Neuron (in vitro differentiated cells): Measurements from ENCODE around the gene UBD.

ENCODE experiments used
- H2AFZ ChIP-seq: one replicate; pipeline ENCODE4 v1.6.1; 2013; ENCODE audit warnings: low read depth, mild to moderate bottlenecking, inconsistent platforms, low read length, moderate library complexity
- H3K27me3 ChIP-seq: one replicate; pipeline ENCODE4 v1.6.1; 2013; ENCODE audit warnings: low read length; ENCODE audit not compliant: insufficient read depth
- H3K36me3 ChIP-seq: one replicate; pipeline ENCODE4 v1.6.1; 2013; ENCODE audit warnings: low read length; ENCODE audit not compliant: insufficient read depth
- H3K4me1 ChIP-seq: one replicate; pipeline ENCODE4 v1.6.1; 2013; ENCODE audit warnings: low read length; ENCODE audit not compliant: insufficient read depth
- H3K4me3 ChIP-seq: 2 replicates; pipeline ENCODE4 v1.5.1; 2013; ENCODE audit warnings: mild to moderate bottlenecking, low read length, moderate library complexity
- H3K9me3 ChIP-seq: one replicate; pipeline ENCODE4 v1.6.1; 2013; ENCODE audit warnings: low read length

The UBD gene

GRCh38 chr6:29584821-29585220 is 25.3 kb upstream of the UBD start, which contains the start of gene OR2H2:
TSS of gene OR2H2 (plus strand) at chr6:29585121. CDS start at chr6:29587945, 2,824 bp downstream.
- no peaks in the 10 kb centered on the region for H3K4me1 ChIP-seq
- no peak within 1 kb of the TSS for H3K4me3 ChIP-seq
- no peaks in the 10 kb centered on the region for H3K27me3 ChIP-seq
- H3K36me3 ChIP-seq = no peaks in the 10 kb centered on the region
- H3K9me3 ChIP-seq = no peaks in the 10 kb centered on the region
- H2AFZ ChIP-seq = no peak within 1 kb of the TSS

DNA sequence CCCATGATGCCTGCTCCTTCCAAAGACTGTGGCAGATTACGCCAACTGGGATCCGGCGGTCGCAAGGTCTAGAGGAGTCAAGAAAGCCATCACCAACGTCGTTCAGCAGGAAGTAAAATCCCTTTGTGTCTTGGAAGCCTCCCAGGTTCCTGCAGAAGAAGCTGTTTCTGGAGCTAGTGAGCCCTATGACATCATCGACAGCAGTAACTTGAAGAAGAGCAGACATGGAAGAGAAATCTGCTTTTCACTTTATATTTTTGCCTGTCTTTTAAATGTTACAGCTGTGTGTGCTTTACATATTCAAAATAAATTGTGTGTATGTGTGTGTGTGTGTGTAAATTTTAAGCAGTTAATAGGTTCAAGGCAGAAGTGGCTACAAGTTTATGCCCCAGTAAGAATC is 18.0 kb upstream of the UBD start:
- Histone ChIP-seq H3K9me3 (no peaks in the 10 kb centered on the region), H3K36me3 (no peaks in the 10 kb centered on the region), H2AFZ (no peak overlapping the region)

DNA sequence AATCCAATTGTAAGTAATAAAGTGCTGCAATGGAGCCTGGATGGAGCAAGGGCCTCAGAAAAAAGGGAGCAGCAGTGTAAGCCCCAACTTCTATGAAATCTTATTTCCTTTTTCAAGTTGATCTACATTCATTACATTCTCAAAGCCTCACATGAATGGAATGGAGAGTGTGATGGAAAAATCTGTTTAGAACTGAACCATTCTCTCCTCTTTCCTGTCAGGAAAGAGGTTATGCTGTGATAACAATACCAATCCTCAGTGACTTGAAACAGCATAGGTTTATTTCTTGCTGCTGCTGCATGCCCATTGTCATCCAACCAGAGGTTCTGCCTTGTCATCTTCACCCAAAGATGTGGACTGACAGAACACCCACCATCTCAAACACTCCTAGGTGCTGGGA is 16.5 kb upstream of the UBD start:
- Histone ChIP-seq H3K4me3 (no peak overlapping the region), H3K36me3 (no peaks in the 10 kb centered on the region), H3K9me3 (no peaks in the 10 kb centered on the region)

More for the DNA sequence above, 18.0 kb upstream of the UBD start:
- H3K27me3 ChIP-seq = peaks cover 7% of the 10 kb centered on the region
- no peaks in the 10 kb centered on the region for H3K4me1 ChIP-seq
- H3K4me3 ChIP-seq = no peak overlapping the region

GRCh38 chr6:29567991-29568390 is 8.5 kb upstream of the UBD start:
- H3K4me1 ChIP-seq = no peaks in the 10 kb centered on the region
- no peak overlapping the region for H3K4me3 ChIP-seq
- no peaks in the 10 kb centered on the region for H3K9me3 ChIP-seq
- H3K27me3 ChIP-seq = peaks cover 5% of the 10 kb centered on the region
- H3K36me3 ChIP-seq = no peaks in the 10 kb centered on the region
- no peak overlapping the region for H2AFZ ChIP-seq

More for the DNA sequence above, 16.5 kb upstream of the UBD start:
- H2AFZ ChIP-seq = no peak overlapping the region
- H3K4me1 ChIP-seq = no peaks in the 10 kb centered on the region
- peaks cover 10% of the 10 kb centered on the region for H3K27me3 ChIP-seq

- no peaks in the 10 kb centered on the region for H3K4me1 ChIP-seq
- no peak overlapping the region for H3K4me3 ChIP-seq
- peaks cover 5% of the 10 kb centered on the region for H3K27me3 ChIP-seq
- no peaks in the 10 kb centered on the region for H3K9me3 ChIP-seq
- no peaks in the 10 kb centered on the region for H3K36me3 ChIP-seq
- no peak overlapping the region for H2AFZ ChIP-seq
Measured at GRCh38 chr6:29567541-29567940, 8.0 kb upstream of the UBD start.

DNA sequence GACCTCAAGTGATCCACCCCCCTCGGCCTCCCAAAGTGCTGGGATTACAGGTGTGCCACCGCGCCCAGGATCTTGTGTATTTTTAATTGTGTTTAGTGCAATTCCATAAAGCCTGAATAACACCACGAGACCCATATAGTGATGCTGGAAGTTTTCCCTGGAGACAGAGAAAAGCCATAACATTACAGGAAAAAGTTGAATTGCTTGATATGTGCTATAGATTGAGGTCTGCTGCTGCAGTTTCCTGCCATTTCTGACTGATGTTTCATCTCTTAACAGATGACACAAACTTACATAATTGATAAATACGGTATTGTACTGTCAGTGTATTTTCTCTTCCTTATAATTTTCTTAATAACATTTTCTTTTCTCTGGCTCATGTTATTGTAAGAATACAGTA is 7.3 kb upstream of the UBD start:
- H3K4me1 ChIP-seq = no peaks in the 10 kb centered on the region
- peaks cover 6% of the 10 kb centered on the region for H3K27me3 ChIP-seq
- no peak overlapping the region for H2AFZ ChIP-seq
- H3K4me3 ChIP-seq = no peak overlapping the region
- no peaks in the 10 kb centered on the region for H3K36me3 ChIP-seq
- H3K9me3 ChIP-seq = no peaks in the 10 kb centered on the region

- Histone ChIP-seq H3K36me3 (no peaks in the 10 kb centered on the region), H3K4me3 (no peak overlapping the region), H3K9me3 (no peaks in the 10 kb centered on the region), H2AFZ (no peak overlapping the region), H3K27me3 (peaks cover 8% of the 10 kb centered on the region), H3K4me1 (no peaks in the 10 kb centered on the region)
Measured at GRCh38 chr6:29564875-29565274, 5.3 kb upstream of the UBD start.

DNA sequence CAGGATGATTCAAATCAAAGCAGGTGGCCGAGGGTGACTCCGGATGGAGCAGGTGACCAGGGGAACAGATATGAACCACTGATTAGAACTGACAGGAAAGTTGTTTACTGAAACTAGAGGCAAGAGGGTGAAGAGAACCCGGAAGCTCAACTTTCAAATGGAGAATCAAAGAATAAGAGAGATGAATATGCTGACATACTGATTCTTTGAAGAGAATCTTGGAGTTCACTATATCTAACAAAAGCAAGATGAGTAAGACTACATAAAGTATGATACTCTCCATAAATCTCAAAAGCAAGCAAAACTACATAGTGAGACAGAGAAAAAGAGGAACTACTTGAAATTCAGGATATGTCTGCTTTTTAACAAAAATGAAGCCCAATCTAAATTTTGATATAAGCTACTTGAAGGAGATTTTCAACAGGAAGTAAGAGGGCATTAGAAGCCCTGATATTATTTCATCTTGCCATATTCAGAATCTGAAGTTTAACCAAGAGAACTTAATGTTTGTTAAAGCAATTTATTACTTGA is 4.0 kb upstream of the UBD start:
- Histone ChIP-seq H3K27me3 (peaks cover 9% of the 10 kb centered on the region), H3K9me3 (no peaks in the 10 kb centered on the region), H3K36me3 (no peaks in the 10 kb centered on the region), H2AFZ (no peak overlapping the region), H3K4me1 (no peaks in the 10 kb centered on the region), H3K4me3 (no peak overlapping the region)

DNA sequence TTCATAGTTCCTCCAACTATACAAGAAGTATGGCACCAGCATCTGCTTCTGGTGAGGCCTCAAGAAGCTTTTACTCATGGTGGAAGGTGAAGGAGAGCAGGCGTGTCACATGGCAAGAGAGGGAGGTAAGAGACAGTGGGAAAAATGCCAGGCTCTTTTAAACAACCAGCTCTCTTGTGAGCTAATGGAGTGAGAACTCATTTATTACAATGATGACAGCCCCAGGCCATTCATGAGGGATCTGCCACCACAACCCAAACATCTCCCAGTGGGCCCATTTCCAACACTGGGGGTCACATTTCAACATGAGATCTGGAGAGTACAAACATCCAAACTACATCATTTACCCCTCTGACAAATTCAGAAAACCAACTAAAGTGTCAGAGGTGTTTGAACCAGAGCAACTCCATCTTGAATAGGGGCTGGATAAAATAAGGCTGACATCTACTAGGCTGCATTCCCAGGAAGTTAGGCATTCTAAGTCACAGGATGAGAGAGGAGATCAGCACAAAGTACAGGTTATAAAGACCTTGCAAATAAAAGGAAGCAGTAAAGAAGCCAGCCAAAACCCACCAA is 2.2 kb upstream of the UBD start:
- H3K27me3 ChIP-seq = peaks cover 12% of the 10 kb centered on the region
- no peaks in the 10 kb centered on the region for H3K9me3 ChIP-seq
- H3K4me3 ChIP-seq = no peak overlapping the region

DNA sequence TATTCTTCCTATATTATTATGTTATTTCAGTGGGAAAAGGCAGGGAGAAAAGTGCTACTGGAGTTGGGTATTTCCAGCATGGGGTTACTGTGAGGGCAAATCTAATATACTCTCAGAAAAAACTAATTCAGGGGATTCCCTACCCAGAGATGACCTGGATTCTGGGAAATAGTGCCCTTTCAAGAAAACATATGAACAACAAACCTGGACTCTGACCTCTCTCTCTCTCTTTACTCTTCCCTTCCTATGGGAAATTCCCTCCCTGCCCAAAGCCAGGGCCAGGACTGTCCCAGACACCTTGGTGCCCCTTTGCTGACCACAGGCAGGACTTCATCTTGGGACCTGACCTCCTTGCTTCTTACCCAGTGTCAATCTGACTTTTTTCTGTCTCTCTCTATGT is 1.6 kb upstream of the UBD start:
- Histone ChIP-seq H3K36me3 (no peaks in the 10 kb centered on the region), H3K4me1 (no peaks in the 10 kb centered on the region), H3K4me3 (no peak overlapping the region), H3K27me3 (peaks cover 18% of the 10 kb centered on the region), H2AFZ (no peak overlapping the region), H3K9me3 (no peaks in the 10 kb centered on the region)

More for the DNA sequence above, 2.2 kb upstream of the UBD start:
- Histone ChIP-seq H3K36me3 (no peaks in the 10 kb centered on the region), H3K4me1 (no peaks in the 10 kb centered on the region), H2AFZ (no peak overlapping the region)

- H3K9me3 ChIP-seq = no peaks in the 10 kb centered on the region
- H3K27me3 ChIP-seq = peaks cover 37% of the 10 kb centered on the region
- no peak overlapping the region for H2AFZ ChIP-seq
- no peaks in the 10 kb centered on the region for H3K36me3 ChIP-seq
- H3K4me1 ChIP-seq = no peaks in the 10 kb centered on the region
- H3K4me3 ChIP-seq = no peak overlapping the region
Measured at GRCh38 chr6:29558439-29559079, 973 bp downstream of the UBD start.

GRCh38 chr6:29557320-29557719 is 2.2 kb downstream of the UBD start:
- Histone ChIP-seq H3K9me3 (no peaks in the 10 kb centered on the region), H3K4me3 (no peak overlapping the region), H3K27me3 (peaks cover 48% of the 10 kb centered on the region), H3K36me3 (no peaks in the 10 kb centered on the region), H2AFZ (no peak overlapping the region), H3K4me1 (no peaks in the 10 kb centered on the region)

GRCh38 chr6:29554764-29555163 is 4.8 kb downstream of the UBD start:
- peaks cover 62% of the 10 kb centered on the region for H3K27me3 ChIP-seq
- H3K4me1 ChIP-seq = no peaks in the 10 kb centered on the region
- no peaks in the 10 kb centered on the region for H3K9me3 ChIP-seq
- H2AFZ ChIP-seq = no peak overlapping the region
- H3K36me3 ChIP-seq = no peaks in the 10 kb centered on the region
- no peak overlapping the region for H3K4me3 ChIP-seq
